Measurements from ENCODE around the gene NKX6-1. TPM values are rescaled to one million over a fixed set of nuclear protein-coding genes. Genes with fewer than 3 reads are reported as not detected.

Gene NKX6-1
- polyA plus RNA-seq, 1 of the 3 experiments (the other 2 are of a cell fraction) = not detected

GRCh38 chr4:84483688-84484087, 15.4 kb downstream of the NKX6-1 start:
- no peak overlapping the region for H3K27ac ChIP-seq (ENCODE audit: low read depth in 2 of 2, low read length in 1 of 2)
- H3F3A ChIP-seq (replicated peaks; ENCODE audit: insufficient read depth) = no peaks in the 10 kb centered on the region
- H2AFZ ChIP-seq (ENCODE audit: low read depth) = no peak overlapping the region
- no peaks in the 10 kb centered on the region for H4K20me1 ChIP-seq (ENCODE audit: insufficient read depth)
- 14% methylated on average over 13 of the region's 20 CpGs for WGBS (ENCODE audit: low lambda C conversion rate)
- H3K36me3 ChIP-seq (replicated peaks in 1 of 2; ENCODE audit: control insufficient read depth in 1 of 2, insufficient read depth in 2 of 2, low read length in 1 of 2) = no peaks in the 10 kb centered on the region
- no peak overlapping the region for H3K4me3 ChIP-seq (ENCODE audit: low read depth in 2 of 2, low read length in 1 of 2)
- CTCF ChIA-PET = interaction anchor here (1.3 kb wide), 2 partner anchors 17 to 32 kb away, joined by 4 read pairs; no protein-coding TSS in a partner anchor
- H3K9me2 ChIP-seq = no peaks in the 10 kb centered on the region
- no peak for TF ChIP-seq RAD21 (IDR thresholded peaks at IDR 0.05; ENCODE audit: low read length)
- no peak for TF ChIP-seq RCOR1 (IDR thresholded peaks at IDR 0.05; ENCODE audit: low read length)
- no peak for TF ChIP-seq POLR2AphosphoS5 (IDR thresholded peaks at IDR 0.05; ENCODE audit: low read depth, low read length)
- TF ChIP-seq MAX (IDR thresholded peaks at IDR 0.05; ENCODE audit: low read depth) = no peak
- TF ChIP-seq SIN3A (IDR thresholded peaks at IDR 0.05; ENCODE audit: borderline replicate concordance, low read depth, low read length) = no peak
- no peak for TF ChIP-seq ZBTB33 (IDR thresholded peaks at IDR 0.05; ENCODE audit: borderline replicate concordance, low read depth)
- POLR2A ChIA-PET = no interaction called here
- no peaks in the 10 kb centered on the region for H3K79me2 ChIP-seq (ENCODE audit: insufficient read depth)
- no peaks in the 10 kb centered on the region for H3K9me3 ChIP-seq
- peaks cover 75% of the 10 kb centered on the region for H3K27me3 ChIP-seq (ENCODE audit: insufficient read depth)
- H3K4me1 ChIP-seq (ENCODE audit: control insufficient read depth in 1 of 2, insufficient read depth in 2 of 2, low read depth in 1 of 2, low read length in 1 of 2) = no peaks in the 10 kb centered on the region
- DNase-seq = no peak
- no peak overlapping the region for H3K9ac ChIP-seq
- H3K4me2 ChIP-seq = no peak overlapping the region

- Histone ChIP-seq H3K79me2 (ENCODE audit: insufficient read depth) (no peaks in the 10 kb centered on the region), H3K9me3 (no peaks in the 10 kb centered on the region), H4K20me1 (ENCODE audit: insufficient read depth) (no peaks in the 10 kb centered on the region), H3K9me2 (no peaks in the 10 kb centered on the region), H3K4me3 (ENCODE audit: low read depth in 2 of 2, low read length in 1 of 2) (no peak overlapping the region), H3K4me1 (ENCODE audit: control insufficient read depth in 1 of 2, insufficient read depth in 2 of 2, low read depth in 1 of 2, low read length in 1 of 2) (no peaks in the 10 kb centered on the region), H3F3A (replicated peaks; ENCODE audit: insufficient read depth) (no peaks in the 10 kb centered on the region), H3K27me3 (ENCODE audit: insufficient read depth) (peaks cover 68% of the 10 kb centered on the region), H3K4me2 (no peak overlapping the region), H3K27ac (ENCODE audit: low read depth in 2 of 2, low read length in 1 of 2) (no peak overlapping the region), H2AFZ (ENCODE audit: low read depth) (no peak overlapping the region), H3K36me3 (replicated peaks in 1 of 2; ENCODE audit: control insufficient read depth in 1 of 2, insufficient read depth in 2 of 2, low read length in 1 of 2) (no peaks in the 10 kb centered on the region), H3K9ac (no peak overlapping the region)
- POLR2A ChIA-PET = no interaction called here
- WGBS (ENCODE audit: low lambda C conversion rate) = 38% methylated on average over 23 of the region's 69 CpGs
- CTCF ChIA-PET = interaction anchor here (1.3 to 1.4 kb wide), 3 partner anchors 12 to 31 kb away, joined by 3 to 4 read pairs (median 4); no protein-coding TSS in a partner anchor
- peak; percentile 44 for DNase-seq
- TF ChIP-seq CTCF (IDR thresholded peaks at IDR 0.05) (peak; percentile 39), YY1 (IDR thresholded peaks at IDR 0.05; ENCODE audit: low read depth) (no peak)
These were observed 16.2 kb downstream of the NKX6-1 start for GRCh38 chr4:84482564-84483563.

Data from SK-N-SH (cell line).